Measurements from ENCODE around the gene TMEM37. TPM values are rescaled to one million over a fixed set of nuclear protein-coding genes. Genes with fewer than 3 reads are reported as not detected.

The TMEM37 gene
- total and polyA plus RNA-seq, 2 of the 8 experiments (the other 6 are each of a cell fraction or from before 2014, with no cell fraction given) = 11.0 to 16.2 TPM

DNA sequence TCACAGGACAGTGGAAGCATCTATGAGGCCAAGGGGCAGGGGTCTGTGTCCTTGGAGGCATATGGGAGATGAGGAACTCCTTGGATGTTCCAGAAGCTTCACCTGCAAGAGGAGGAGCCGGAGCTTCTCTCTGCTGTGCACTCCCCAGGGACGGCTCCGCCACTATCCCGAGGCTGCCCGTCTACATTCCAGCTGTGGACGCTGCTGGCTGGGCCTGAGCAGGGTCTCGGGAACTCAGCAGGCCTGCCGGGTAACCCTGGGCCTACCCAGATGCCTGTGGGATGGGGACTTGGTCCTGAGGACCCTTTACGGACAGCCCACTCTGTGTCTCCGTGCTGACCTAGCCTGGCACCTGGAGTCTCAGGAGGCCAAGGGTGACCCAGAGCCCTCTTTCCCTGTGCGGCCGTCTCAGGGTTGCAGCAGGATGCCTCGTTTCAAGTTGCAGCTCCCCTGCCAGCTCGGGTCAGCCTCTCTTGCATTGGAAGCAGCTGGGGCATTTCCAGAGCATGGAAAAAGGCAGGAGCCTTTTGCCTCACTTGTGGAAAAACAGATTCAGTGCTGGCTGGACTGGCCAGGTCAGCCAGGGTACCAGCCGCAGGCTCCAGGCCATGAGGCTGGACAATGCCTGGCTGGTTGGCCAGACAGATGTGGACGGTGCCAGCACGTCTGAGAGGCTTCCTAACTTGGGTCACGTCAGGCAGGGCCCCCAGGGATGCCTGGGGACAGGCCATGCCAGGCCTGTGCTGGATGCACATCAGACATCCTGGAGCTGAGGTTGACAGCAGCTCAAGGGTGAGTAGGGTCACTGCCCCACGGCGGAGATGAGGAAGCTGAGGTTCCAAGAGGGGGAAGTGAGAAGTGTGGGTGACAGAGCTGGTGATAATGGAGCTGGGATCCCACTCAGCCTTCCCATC is 51.1 kb downstream of the TMEM37 start (continued):
- no peak for TF ChIP-seq CEBPB (IDR thresholded peaks at IDR 0.05; ENCODE audit: low read depth, low read length)
